Endodermal cell (in vitro differentiated cells): ENCODE measurements around the gene SUGT1. TPM values are rescaled to one million over a fixed set of nuclear protein-coding genes. Genes with fewer than 3 reads are reported as not detected.

ENCODE experiments used
- DNase-seq: peaks from one replicate; pipeline ENCODE4 v3.0.0-alpha.2; 2017
- H3K27ac ChIP-seq: 2 replicates; pipeline ENCODE4 v1.5.1; 2013; ENCODE audit warnings: mild to moderate bottlenecking, low read depth, low read length, moderate library complexity
- H3K27me3 ChIP-seq: 2 replicates; pipeline ENCODE4 v1.6.1; 2013; ENCODE audit warnings: mild to moderate bottlenecking, low read length, moderate library complexity; ENCODE audit not compliant: insufficient read depth, control insufficient read depth, poor library complexity, severe bottlenecking
- H3K36me3 ChIP-seq: 2 replicates; pipeline ENCODE4 v1.7.0; 2013; ENCODE audit warnings: mild to moderate bottlenecking, low read length, moderate library complexity; ENCODE audit not compliant: control insufficient read depth, insufficient read depth
- H3K4me1 ChIP-seq: one replicate; pipeline ENCODE4 v1.7.0; 2013; ENCODE audit warnings: low read length; ENCODE audit not compliant: control insufficient read depth, insufficient read depth
- H3K4me3 ChIP-seq: 2 replicates; pipeline ENCODE4 v1.5.1; 2013; ENCODE audit warnings: mild to moderate bottlenecking, low read length, moderate library complexity
- H3K9ac ChIP-seq: 2 replicates; pipeline ENCODE4 v1.6.1; 2013; ENCODE audit warnings: mild to moderate bottlenecking, low read length, moderate library complexity; ENCODE audit not compliant: poor library complexity, severe bottlenecking; ENCODE audit errors: extremely low read depth
- H3K9me3 ChIP-seq: 2 replicates; pipeline ENCODE4 v1.6.1; 2013; ENCODE audit warnings: mild to moderate bottlenecking, low read length, moderate library complexity; ENCODE audit not compliant: control insufficient read depth
- H3K27ac Mint-ChIP-seq: 2 replicates; pipeline ENCODE4 v1.8.0; 2020; ENCODE audit warnings: mixed read lengths
- H3K27me3 Mint-ChIP-seq: 2 replicates; pipeline ENCODE4 v1.8.0; 2021; ENCODE audit warnings: mild to moderate bottlenecking, mixed read lengths; ENCODE audit not compliant: insufficient read depth
- H3K36me3 Mint-ChIP-seq: 2 replicates; pipeline ENCODE4 v1.8.0; 2020; ENCODE audit warnings: low read depth, mixed read lengths
- H3K4me1 Mint-ChIP-seq: 2 replicates; pipeline ENCODE4 v1.8.0; 2020; ENCODE audit warnings: mixed read lengths
- H3K4me3 Mint-ChIP-seq: 2 replicates; pipeline ENCODE4 v1.8.0; 2020; ENCODE audit warnings: mild to moderate bottlenecking, moderate library complexity, mixed read lengths
- H3K9me3 Mint-ChIP-seq: 2 replicates; pipeline ENCODE4 v1.8.0; 2020; ENCODE audit warnings: mild to moderate bottlenecking, mixed read lengths
- WGBS, 2 experiments: methylation state at CpG; one replicate each; pipeline versions ENCODE4 v1.1.5 to v1.1.7; 2013; ENCODE audit warnings: missing lambda C conversion rate in 2 of 2, mixed read lengths in 1 of 2; ENCODE audit not compliant: insufficient coverage in 1 of 2, insufficient read length in 1 of 2; 5-methylcytosine and 5-hydroxymethylcytosine counted together
- total RNA-seq, 2 donors: library from RNA; stranded (reverse); fragmentation: NEBNext Ultra II Directional in 1 of 2; extraction: Animal tissue kit (Norgen Biotek cat#: 25700) in 1 of 2; gene quantifications; 2 replicates in 1 of 2; 3 replicates in 1 of 2; pipeline ENCODE4 v1.2.1, GENCODE V29; 2021
- TF ChIP-seq, protein P1 (sequence below): fragments of 200-600 bp; sonication (generic); conservative IDR thresholded peaks from 2 replicates; pipeline ENCODE4 v1.5.0; 2021; ENCODE audit warnings: antibody characterized with exemption, mild to moderate bottlenecking

The SUGT1 gene
- total RNA-seq, 2 donors from 2014 or later: 73.3 to 85.8 TPM

DNA sequence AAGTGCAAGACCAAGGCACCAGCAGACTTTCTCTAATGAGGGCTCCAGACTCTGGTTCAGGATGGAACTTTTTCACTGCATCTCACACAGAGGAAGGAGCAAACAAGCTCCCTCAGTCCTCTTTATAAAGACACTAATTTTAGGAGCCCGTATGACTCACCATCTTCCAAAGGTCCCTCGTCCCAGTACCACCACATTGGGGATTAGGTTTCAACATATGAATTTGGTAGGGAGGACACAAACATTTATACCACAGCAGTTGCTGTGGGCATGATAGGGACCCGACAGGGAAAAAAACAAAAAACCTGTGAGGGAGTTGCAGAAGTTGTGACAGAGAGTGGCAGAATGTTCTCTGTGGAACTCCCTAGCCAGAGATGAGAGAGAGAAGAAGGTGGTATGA, 93.5 kb downstream of the SUGT1 start:
- peaks cover 21% of the 10 kb centered on the region for H3K27me3 Mint-ChIP-seq
- no peak overlapping the region for H3K27ac Mint-ChIP-seq
- H3K36me3 Mint-ChIP-seq: no peaks in the 10 kb centered on the region
- no peak overlapping the region for H3K27ac ChIP-seq
- peaks cover 25% of the 10 kb centered on the region for H3K27me3 ChIP-seq
- no peak overlapping the region for H3K9ac ChIP-seq
- H3K4me1 ChIP-seq: no peaks in the 10 kb centered on the region
- H3K4me3 Mint-ChIP-seq: no peak overlapping the region
- H3K9me3 ChIP-seq: no peaks in the 10 kb centered on the region
- TF ChIP-seq, protein P1, sequence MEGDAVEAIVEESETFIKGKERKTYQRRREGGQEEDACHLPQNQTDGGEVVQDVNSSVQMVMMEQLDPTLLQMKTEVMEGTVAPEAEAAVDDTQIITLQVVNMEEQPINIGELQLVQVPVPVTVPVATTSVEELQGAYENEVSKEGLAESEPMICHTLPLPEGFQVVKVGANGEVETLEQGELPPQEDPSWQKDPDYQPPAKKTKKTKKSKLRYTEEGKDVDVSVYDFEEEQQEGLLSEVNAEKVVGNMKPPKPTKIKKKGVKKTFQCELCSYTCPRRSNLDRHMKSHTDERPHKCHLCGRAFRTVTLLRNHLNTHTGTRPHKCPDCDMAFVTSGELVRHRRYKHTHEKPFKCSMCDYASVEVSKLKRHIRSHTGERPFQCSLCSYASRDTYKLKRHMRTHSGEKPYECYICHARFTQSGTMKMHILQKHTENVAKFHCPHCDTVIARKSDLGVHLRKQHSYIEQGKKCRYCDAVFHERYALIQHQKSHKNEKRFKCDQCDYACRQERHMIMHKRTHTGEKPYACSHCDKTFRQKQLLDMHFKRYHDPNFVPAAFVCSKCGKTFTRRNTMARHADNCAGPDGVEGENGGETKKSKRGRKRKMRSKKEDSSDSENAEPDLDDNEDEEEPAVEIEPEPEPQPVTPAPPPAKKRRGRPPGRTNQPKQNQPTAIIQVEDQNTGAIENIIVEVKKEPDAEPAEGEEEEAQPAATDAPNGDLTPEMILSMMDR: no peak
- no peaks in the 10 kb centered on the region for H3K36me3 ChIP-seq
- no peak for DNase-seq
- peaks cover 5% of the 10 kb centered on the region for H3K9me3 Mint-ChIP-seq
- H3K4me1 Mint-ChIP-seq: no peaks in the 10 kb centered on the region
- 83 to 86% methylated on average over 1 of the region's 3 CpGs for WGBS, 2 experiments
- no peak overlapping the region for H3K4me3 ChIP-seq

DNA sequence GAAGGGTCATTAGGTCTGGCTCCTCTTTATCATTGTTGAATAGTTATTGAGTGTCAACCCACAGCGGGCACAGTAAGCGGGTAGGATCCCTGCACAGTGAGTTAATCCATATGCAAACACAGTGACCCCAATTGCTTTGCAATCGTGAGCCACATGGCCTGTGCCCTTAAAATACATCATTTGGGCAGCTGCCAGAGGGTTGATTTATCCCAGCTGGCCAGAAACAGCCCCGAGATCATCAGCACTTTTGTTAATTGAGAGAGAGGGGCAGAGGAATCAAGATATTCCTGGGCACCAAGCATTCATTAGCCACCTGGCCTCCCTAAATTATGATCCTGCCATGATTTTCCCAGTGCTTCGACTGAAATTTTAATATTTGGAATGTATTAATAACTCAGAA, 96.8 kb downstream of the SUGT1 start:
- Histone ChIP-seq H3K36me3 (no peaks in the 10 kb centered on the region), H3K9me3 (no peaks in the 10 kb centered on the region), H3K4me3 (no peak overlapping the region), H3K9ac (no peak overlapping the region), H3K27ac (no peak overlapping the region), H3K27me3 (peaks cover 17% of the 10 kb centered on the region), H3K4me1 (no peaks in the 10 kb centered on the region)
- WGBS, 2 experiments: 88 to 94% methylated on average over 4 of the region's 5 CpGs
- Mint-ChIP-seq H3K4me3 (no peak overlapping the region), H3K9me3 (no peaks in the 10 kb centered on the region), H3K27me3 (peaks cover 11% of the 10 kb centered on the region), H3K36me3 (no peaks in the 10 kb centered on the region), H3K27ac (no peak overlapping the region), H3K4me1 (no peaks in the 10 kb centered on the region)
- TF ChIP-seq, protein P1: no peak
- no peak for DNase-seq

Other genes starting within 250 kb of the SUGT1 start
- under 1 TPM; 0.48 to 0.73 TPM for gene THSD1, start 246.7 kb upstream of the SUGT1 start, total RNA-seq
- gene VPS36, start 202.2 kb upstream of the SUGT1 start, total RNA-seq: 10 to 100 TPM; 44.8 to 77.4 TPM
- gene CKAP2, start 197.4 kb upstream of the SUGT1 start, total RNA-seq: 10 to 100 TPM; 67.6 to 98.5 TPM
- 1 to 10 TPM; 8.0 to 9.3 TPM for gene HNRNPA1L2, start 10.4 kb upstream of the SUGT1 start, total RNA-seq
- gene CNMD, start 87.0 kb downstream of the SUGT1 start, total RNA-seq: 1 to 10 TPM; 1.2 to 3.3 TPM
- 10 to 100 TPM in 1 of 2 donors, 1 to 10 TPM in 1; 1.8 to 10.6 TPM for gene PCDH8, start 195.8 kb downstream of the SUGT1 start, total RNA-seq